SK-N-SH (cell line): ENCODE measurements around the gene KPNB1. TPM values are rescaled to one million over a fixed set of nuclear protein-coding genes. Genes with fewer than 3 reads are reported as not detected.

Experiments
- CTCF ChIA-PET: fragments of 300-600, 350-600 bp; formaldehyde crosslinking; extraction: SDS; loops from one replicate; lab custom pipeline; 2021; lab: Yijun Ruan, JAX
- POLR2A ChIA-PET: fragments of 350-600 bp; sonication (Branson Sonifier 250); formaldehyde crosslinking; extraction: SDS; loops from one replicate; lab custom pipeline; 2020; ENCODE audit warnings: antibody characterized with exemption, inconsistent platforms; lab: Yijun Ruan, JAX
- DNase-seq: peaks from one replicate; pipeline ENCODE4 v3.0.0; 2012
- H2AFZ ChIP-seq: fragments of 200-600 bp; sonication (generic); 2 replicates; pipeline ENCODE4 v1.8.1; 2016; ENCODE audit warnings: antibody characterized with exemption, mild to moderate bottlenecking, low read depth
- H3F3A ChIP-seq: fragments of 200-600 bp; sonication (generic); replicated peaks from 2 replicates; pipeline ENCODE3; 2016; ENCODE audit warnings: antibody characterized with exemption, mild to moderate bottlenecking; ENCODE audit not compliant: insufficient read depth
- H3K27ac ChIP-seq, 2 experiments: fragments of 200-500 bp in 1 of 2; fragments of 200-600 bp in 1 of 2; sonication (Bioruptor generic) in 1 of 2; sonication (generic), shearing (Covaris generic) in 1 of 2; 2 replicates each; pipeline versions ENCODE4 v1.5.1 to v1.6.1; 2014 to 2016; ENCODE audit warnings: low read depth in 2 of 2, inconsistent platforms in 1 of 2, low read length in 1 of 2, mild to moderate bottlenecking in 1 of 2, mixed read lengths in 1 of 2
- H3K27me3 ChIP-seq: fragments of 200-600 bp; sonication (generic), shearing (Covaris generic); 2 replicates; pipeline ENCODE4 v1.6.1; 2016; ENCODE audit warnings: mixed run types; ENCODE audit not compliant: insufficient read depth
- H3K36me3 ChIP-seq, 2 experiments: fragments of 200-500 bp in 1 of 2; fragments of 200-600 bp in 1 of 2; sonication (Bioruptor generic) in 1 of 2; sonication (generic) in 1 of 2; replicated peaks in 1 of 2; 2 replicates each; pipeline versions ENCODE3 to v1.5.1; 2014 to 2016; ENCODE audit warnings: low read length in 1 of 2, mild to moderate bottlenecking in 1 of 2; ENCODE audit not compliant: insufficient read depth in 2 of 2, control insufficient read depth in 1 of 2
- H3K4me1 ChIP-seq, 2 experiments: fragments of 200-500 bp in 1 of 2; fragments of 200-600 bp in 1 of 2; sonication (Bioruptor generic) in 1 of 2; sonication (generic), shearing (Covaris generic) in 1 of 2; 2 replicates each; pipeline versions ENCODE4 v1.5.1 to v1.6.1; 2014 to 2016; ENCODE audit warnings: low read depth in 1 of 2, low read length in 1 of 2, mixed run types in 1 of 2; ENCODE audit not compliant: insufficient read depth in 2 of 2, control insufficient read depth in 1 of 2
- H3K4me2 ChIP-seq: fragments of 200-600 bp; sonication (generic), shearing (Covaris generic); 2 replicates; pipeline ENCODE4 v1.6.1; 2017; ENCODE audit warnings: mixed run types
- H3K4me3 ChIP-seq, 2 experiments: fragments of 200-500 bp in 1 of 2; fragments of 200-600 bp in 1 of 2; sonication (Bioruptor generic) in 1 of 2; sonication (generic), shearing (Covaris generic) in 1 of 2; 2 replicates each; pipeline versions ENCODE4 v1.5.1 to v1.8.1; 2014 to 2016; ENCODE audit warnings: low read depth in 2 of 2, inconsistent platforms in 1 of 2, low read length in 1 of 2, mild to moderate bottlenecking in 1 of 2, mixed read lengths in 1 of 2, moderate library complexity in 1 of 2
- H3K79me2 ChIP-seq: fragments of 200-600 bp; sonication (generic); 2 replicates; pipeline ENCODE4 v1.8.1; 2017; ENCODE audit warnings: mild to moderate bottlenecking; ENCODE audit not compliant: insufficient read depth
- H3K9ac ChIP-seq: fragments of 200-600 bp; sonication (generic); 2 replicates; pipeline ENCODE4 v1.6.1; 2017; ENCODE audit warnings: mixed run types
- H3K9me2 ChIP-seq: fragments of 200-600 bp; sonication (generic); 2 replicates; pipeline ENCODE4 v1.6.1; 2017; ENCODE audit warnings: mixed run types
- H3K9me3 ChIP-seq: fragments of 200-600 bp; sonication (generic); 2 replicates; pipeline ENCODE4 v1.6.1; 2017; ENCODE audit warnings: mixed run types, mild to moderate bottlenecking, moderate library complexity
- H4K20me1 ChIP-seq: fragments of 200-600 bp; sonication (generic); 2 replicates; pipeline ENCODE4 v1.6.1; 2017; ENCODE audit warnings: mild to moderate bottlenecking, mixed run types; ENCODE audit not compliant: insufficient read depth
- CHD2 ChIP-seq: fragments of 150-350 bp; IDR thresholded peaks from 2 replicates; pipeline ENCODE4 v1.6.1; 2018; ENCODE audit warnings: low read length; ENCODE audit not compliant: partially characterized antibody
- CTCF ChIP-seq: fragments of 200-600 bp; sonication (generic); IDR thresholded peaks from 2 replicates; pipeline ENCODE4 v1.6.1; 2017; ENCODE audit warnings: antibody characterized with exemption, mild to moderate bottlenecking, moderate library complexity
- ELF1 ChIP-seq: IDR thresholded peaks from 2 replicates; pipeline ENCODE4 v1.4.0; 2012
- EZH2phosphoT487 ChIP-seq: fragments of 200-600 bp; sonication (generic); IDR thresholded peaks from 2 replicates; pipeline ENCODE4 v1.6.1; 2017; ENCODE audit warnings: low read depth, mixed run types, mild to moderate bottlenecking, antibody characterized with exemption, moderate library complexity, borderline replicate concordance
- FOXJ3 ChIP-seq: sonication (generic); formaldehyde crosslinking; IDR thresholded peaks from 2 replicates; pipeline ENCODE4 v1.5.1; 2020; ENCODE audit warnings: mild to moderate bottlenecking, missing genetic modification reagents
- IRF3 ChIP-seq: fragments of 150-350 bp; IDR thresholded peaks from 2 replicates; pipeline ENCODE4 v1.6.1; 2016; ENCODE audit warnings: mild to moderate bottlenecking, low read depth, low read length
- NRF1 ChIP-seq: IDR thresholded peaks from 2 replicates; pipeline ENCODE4 v1.6.1; 2012; ENCODE audit warnings: low read depth, mild to moderate bottlenecking, low read length
- PBX3 ChIP-seq: IDR thresholded peaks from 2 replicates; pipeline ENCODE4; 2012
- POLR2AphosphoS5 ChIP-seq: IDR thresholded peaks from 2 replicates; pipeline ENCODE4 v1.6.1; 2012; ENCODE audit warnings: low read depth, low read length
- RAD21 ChIP-seq: IDR thresholded peaks from 2 replicates; pipeline ENCODE4 v1.6.1; 2012; ENCODE audit warnings: mild to moderate bottlenecking, low read length
- RCOR1 ChIP-seq: fragments of 150-350 bp; IDR thresholded peaks from 2 replicates; pipeline ENCODE4 v1.6.1; 2017; ENCODE audit warnings: antibody characterized with exemption, low read length
- RFX5 ChIP-seq: IDR thresholded peaks from 2 replicates; pipeline ENCODE4 v1.6.1; 2012; ENCODE audit warnings: mild to moderate bottlenecking, improper control_type of control experiment, low read length
- RXRA ChIP-seq: IDR thresholded peaks from 2 replicates; pipeline ENCODE4 v1.4.0; 2012; ENCODE audit warnings: low read depth, mild to moderate bottlenecking, borderline replicate concordance
- SIN3A ChIP-seq: IDR thresholded peaks from 2 replicates; pipeline ENCODE4 v1.6.1; 2012; ENCODE audit warnings: low read depth, mild to moderate bottlenecking, low read length, moderate library complexity, borderline replicate concordance
- SMC3 ChIP-seq: IDR thresholded peaks from 2 replicates; pipeline ENCODE4 v1.6.1; 2012; ENCODE audit warnings: low read depth, low read length, improper control_type of control experiment
- TAF1 ChIP-seq: IDR thresholded peaks from 2 replicates; pipeline ENCODE4 v1.6.1; 2012; ENCODE audit warnings: low read depth, mild to moderate bottlenecking, low read length, moderate library complexity, borderline replicate concordance
- WGBS: methylation state at CpG from one replicate; pipeline ENCODE4 v1.1.6; 2017; ENCODE audit warnings: low lambda C conversion rate; 5-methylcytosine and 5-hydroxymethylcytosine counted together
- polyA plus RNA-seq, 3 experiments: library from polyadenylated mRNA; depleted of rRNA; stranded (reverse); fragments of >200 nt; gene quantifications; 2 replicates each; pipeline ENCODE4 v1.2.3, GENCODE V29; 2012
- TF ChIP-seq, protein P1 (sequence below): IDR thresholded peaks from 2 replicates; pipeline ENCODE4 v1.4.0; 2012; ENCODE audit warnings: low read depth
- TF ChIP-seq, protein P2 (sequence below): IDR thresholded peaks from 2 replicates; pipeline ENCODE4 v1.4.0; 2012; ENCODE audit warnings: low read depth, borderline replicate concordance

Gene KPNB1
- polyA plus RNA-seq, 1 of the 3 experiments (the other 2 are of a cell fraction), result 89.5 TPM

- TF ChIP-seq, protein P1, sequence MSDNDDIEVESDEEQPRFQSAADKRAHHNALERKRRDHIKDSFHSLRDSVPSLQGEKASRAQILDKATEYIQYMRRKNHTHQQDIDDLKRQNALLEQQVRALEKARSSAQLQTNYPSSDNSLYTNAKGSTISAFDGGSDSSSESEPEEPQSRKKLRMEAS, result no peak
- no peak for TF ChIP-seq IRF3
- TF ChIP-seq, all 33 proteins: peak for 0
Measured at GRCh38 chr17:47703671-47704070, 54.0 kb downstream of the KPNB1 start (continued).

DNA sequence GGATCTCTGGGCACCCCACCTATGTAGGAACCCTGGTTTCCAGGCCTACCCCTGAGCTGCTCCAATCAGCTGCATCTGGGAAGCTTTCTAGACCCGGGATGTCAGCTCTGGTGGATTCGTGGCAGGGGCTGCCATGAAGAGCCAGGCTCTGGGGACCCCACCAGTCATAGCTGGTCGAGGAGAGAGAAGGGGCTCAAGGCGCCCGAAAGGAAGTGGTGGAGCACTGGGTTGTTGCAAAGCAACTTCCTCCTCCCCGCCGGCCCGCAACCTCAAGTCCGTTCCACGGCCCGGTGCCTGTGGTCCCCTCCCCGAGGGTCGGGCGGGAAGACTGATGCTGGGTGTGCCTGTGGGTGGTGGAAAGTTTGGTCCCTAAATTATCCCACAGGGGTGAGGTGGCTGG is 54.4 kb downstream of the KPNB1 start:
- Histone ChIP-seq H4K20me1 (peaks cover 5% of the 10 kb centered on the region; the same call in 1 of the 2 replicates), H3K9ac (no peak overlapping the region), H3F3A (no peaks in the 10 kb centered on the region), H3K4me1 (peaks cover 0 to 4% of the 10 kb centered on the region in 2 experiments; a peak in 2 of 4 replicates), H3K27ac (no peak overlapping the region), H3K27me3 (no peaks in the 10 kb centered on the region), H2AFZ (no peak overlapping the region), H3K79me2 (no peaks in the 10 kb centered on the region), H3K9me2 (no peaks in the 10 kb centered on the region), H3K9me3 (no peaks in the 10 kb centered on the region), H3K36me3 (peaks cover 11 to 17% of the 10 kb centered on the region in 2 experiments), H3K4me2 (no peak overlapping the region), H3K4me3 (no peak overlapping the region)
- TF ChIP-seq RCOR1, result no peak
- TF ChIP-seq ELF1, result no peak
- TF ChIP-seq PBX3, result no peak
- TF ChIP-seq CHD2, result no peak
- no peak for TF ChIP-seq RAD21
- TF ChIP-seq, protein P1, result no peak
- no peak for TF ChIP-seq SIN3A
- no peak for TF ChIP-seq RFX5
- no peak for TF ChIP-seq NRF1
- ChIA-PET CTCF (interaction anchor here (1.1 to 5.2 kb wide), 5 partner anchors 10 to 105 kb away, joined by 3 to 42 read pairs (median 5); no protein-coding TSS in a partner anchor), POLR2A (interaction anchor here (0.6 kb wide), 1 partner anchor 9 kb away, joined by 3 read pairs; no protein-coding TSS in a partner anchor)
- DNase-seq, result no peak
- 69% methylated on average over 3 of the region's 14 CpGs for WGBS

- Histone ChIP-seq H3K9me2 (no peaks in the 10 kb centered on the region), H3F3A (no peaks in the 10 kb centered on the region), H3K27ac (no peak overlapping the region), H3K27me3 (no peaks in the 10 kb centered on the region), H3K4me2 (no peak overlapping the region), H3K4me1 (peaks cover 0 to 4% of the 10 kb centered on the region in 2 experiments; a peak in 2 of 4 replicates), H3K9me3 (no peaks in the 10 kb centered on the region), H4K20me1 (peaks cover 3% of the 10 kb centered on the region; the same call in 1 of the 2 replicates), H2AFZ (no peak overlapping the region), H3K36me3 (peaks cover 6 to 19% of the 10 kb centered on the region in 2 experiments), H3K4me3 (no peak overlapping the region), H3K79me2 (no peaks in the 10 kb centered on the region), H3K9ac (no peak overlapping the region)
- WGBS, result 66% methylated on average over 6 of the region's 6 CpGs
- CTCF ChIA-PET, result interaction anchor here (1.1 to 5.2 kb wide), 5 partner anchors 9 to 104 kb away, joined by 3 to 42 read pairs (median 5); no protein-coding TSS in a partner anchor
- TF ChIP-seq EZH2phosphoT487, result no peak
- no peak for TF ChIP-seq TAF1
- no peak for TF ChIP-seq CTCF
- no peak for TF ChIP-seq SMC3
- TF ChIP-seq, protein P1, result no peak
- no peak for TF ChIP-seq CHD2
- TF ChIP-seq RAD21, result no peak
- TF ChIP-seq, protein P2, sequence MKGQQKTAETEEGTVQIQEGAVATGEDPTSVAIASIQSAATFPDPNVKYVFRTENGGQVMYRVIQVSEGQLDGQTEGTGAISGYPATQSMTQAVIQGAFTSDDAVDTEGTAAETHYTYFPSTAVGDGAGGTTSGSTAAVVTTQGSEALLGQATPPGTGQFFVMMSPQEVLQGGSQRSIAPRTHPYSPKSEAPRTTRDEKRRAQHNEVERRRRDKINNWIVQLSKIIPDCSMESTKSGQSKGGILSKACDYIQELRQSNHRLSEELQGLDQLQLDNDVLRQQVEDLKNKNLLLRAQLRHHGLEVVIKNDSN, result no peak
- no peak for TF ChIP-seq RXRA
- no peak for TF ChIP-seq FOXJ3 (CRISPR knock-in tag)
- TF ChIP-seq POLR2AphosphoS5, result no peak
- DNase-seq, result no peak
- POLR2A ChIA-PET, result interaction anchor here (0.6 kb wide), 1 partner anchor 11 kb away, joined by 3 read pairs; the partner anchor contains the start of gene TBKBP1
Measured at GRCh38 chr17:47704736-47705135, 55.0 kb downstream of the KPNB1 start.
